SK-N-SH treated with all-trans-retinoic acid at 6 μM for 48 hours (cell line): ENCODE results near the gene PSMB1.

ENCODE experiments used
- BACH2 ChIP-seq: fragments of 250-450 bp; sonication (Bioruptor Pico); IDR thresholded peaks from 2 replicates; pipeline ENCODE4 v1.9.0; 2021; ENCODE audit warnings: mild to moderate bottlenecking, borderline replicate concordance
- ESRRG ChIP-seq: fragments of 250-450 bp; sonication (Bioruptor Pico); IDR thresholded peaks from 2 replicates; pipeline ENCODE4 v1.6.1; 2021; ENCODE audit warnings: mild to moderate bottlenecking
- GLIS3 ChIP-seq: fragments of 250-450 bp; sonication (Bioruptor Pico); IDR thresholded peaks from 2 replicates; pipeline ENCODE4 v1.5.0; 2020; ENCODE audit warnings: mild to moderate bottlenecking, moderate library complexity
- ISL1 ChIP-seq: fragments of 250-450 bp; sonication (Bioruptor Pico); IDR thresholded peaks from 2 replicates; pipeline ENCODE4 v2.1.2; 2022; ENCODE audit warnings: mild to moderate bottlenecking, moderate library complexity
- PATZ1 ChIP-seq: fragments of 250-450 bp; sonication (Bioruptor Pico); IDR thresholded peaks from 2 replicates; pipeline ENCODE4 v1.8.0; 2020; ENCODE audit warnings: mild to moderate bottlenecking, moderate library complexity, borderline replicate concordance
- POU6F1 ChIP-seq: fragments of 250-450 bp; sonication (Bioruptor Pico); IDR thresholded peaks from 2 replicates; pipeline ENCODE4 v1.8.0; 2021; ENCODE audit warnings: low read depth, mild to moderate bottlenecking, moderate library complexity, borderline replicate concordance
- TSHZ2 ChIP-seq: fragments of 250-450 bp; sonication (Bioruptor Pico); IDR thresholded peaks from 2 replicates; pipeline ENCODE4 v1.5.0; 2020; ENCODE audit warnings: mild to moderate bottlenecking, moderate library complexity
- ZC3H10 ChIP-seq: fragments of 250-450 bp; sonication (Bioruptor Pico); IDR thresholded peaks from 2 replicates; pipeline ENCODE4 v1.5.1; 2021; ENCODE audit warnings: mild to moderate bottlenecking, moderate library complexity
- ZFP3 ChIP-seq: fragments of 250-450 bp; sonication (Bioruptor Pico); IDR thresholded peaks from 2 replicates; pipeline ENCODE4 v1.5.0; 2020; ENCODE audit warnings: mild to moderate bottlenecking, moderate library complexity
- ZNF565 ChIP-seq: fragments of 450-650 bp; formaldehyde crosslinking; conservative IDR thresholded peaks from 2 replicates; pipeline ENCODE4 v1.5.0; 2020; ENCODE audit warnings: low read depth, mild to moderate bottlenecking, moderate library complexity
- ZNF70 ChIP-seq: fragments of 450-650 bp; formaldehyde crosslinking; IDR thresholded peaks from 2 replicates; pipeline ENCODE4 v1.5.0; 2020; ENCODE audit warnings: mild to moderate bottlenecking, moderate library complexity

GRCh38 chr6:170510631-170511030 is 42.5 kb downstream of the PSMB1 start:
- TF ChIP-seq POU6F1 (CRISPR knock-in tag) (no peak), ZNF565 (CRISPR knock-in tag) (no peak), ESRRG (CRISPR knock-in tag) (no peak), PATZ1 (CRISPR knock-in tag) (no peak), ZC3H10 (no peak), BACH2 (CRISPR knock-in tag) (no peak), ZNF70 (CRISPR knock-in tag) (no peak), ZFP3 (CRISPR knock-in tag) (no peak), ISL1 (CRISPR knock-in tag) (no peak), TSHZ2 (no peak), GLIS3 (CRISPR knock-in tag) (no peak)
